Upper lobe of right lung (tissue), 1 donor: ENCODE results near the gene PPIG. TPM values are rescaled to one million over a fixed set of nuclear protein-coding genes. Genes with fewer than 3 reads are reported as not detected.
A peak's percentile ranks its signal among the peaks of the same experiment; 100 is the strongest.
"Not testable (repeated sequence)": the region's sequence is repeated elsewhere in the genome, so short reads cannot be mapped to it uniquely, and the experiment has no call there.

Experiments used
- ATAC-seq: fragments of 200-7000 bp; cut with Tn5 transposase; one replicate; pipeline ENCODE4 v1.9.1; 2020; ENCODE audit warnings: mild to moderate bottlenecking, moderate library complexity
- DNase-seq: peaks from one replicate; pipeline ENCODE4 v3.0.0-alpha.2; 2020
- H3K27ac ChIP-seq: fragments of 200-600 bp; one replicate; pipeline ENCODE4 v1.8.0; 2022
- H3K27me3 ChIP-seq: fragments of 200-600 bp; one replicate; pipeline ENCODE4 v1.8.0; 2022; ENCODE audit warnings: mild to moderate bottlenecking
- H3K36me3 ChIP-seq: fragments of 200-600 bp; one replicate; pipeline ENCODE4 v1.8.0; 2022
- H3K4me1 ChIP-seq: fragments of 200-600 bp; one replicate; pipeline ENCODE4 v1.8.0; 2022
- H3K4me3 ChIP-seq: fragments of 200-600 bp; one replicate; pipeline ENCODE4 v1.8.0; 2022; ENCODE audit warnings: mild to moderate bottlenecking
- H3K9me3 ChIP-seq: fragments of 200-600 bp; one replicate; pipeline ENCODE4 v1.8.0; 2022
- intact Hi-C: fragments of 100-400 bp; cut with DNase I; formaldehyde crosslinking; loops from one replicate; pipeline ENCODE4 v1.11.0; 2022
- long read RNA-seq: library from polyadenylated mRNA; unstranded; transcript quantifications from one replicate; pipeline ENCODE4 v2.0.0, GENCODE V29; 2021
- total RNA-seq: library from RNA; stranded (reverse); fragmentation: NEBNext Ultra II Directional; extraction: Animal tissue kit (Norgen Biotek cat#: 25700); gene quantifications from one replicate; pipeline ENCODE4 v1.2.1, GENCODE V29; 2021
- TF ChIP-seq, protein P1 (sequence below): fragments of 200-600 bp; IDR thresholded peaks from one replicate; pipeline ENCODE4 v1.8.0; 2022; ENCODE audit warnings: antibody characterized with exemption
- donor health status: DM: no; HTN: yes; CAD: no; lungs with severe emphysema.

Gene PPIG
- 50.5 TPM for total RNA-seq
- long read RNA-seq, transcript PPIG-203 (10 exons, 1,062 nt): minor isoform, 6 of 60 reads
- long read RNA-seq, transcript PPIG-207 (14 exons, 2,498 nt): major isoform, 24 of 60 reads
- long read RNA-seq, partial matches to known transcripts: 4 of 60 reads
- long read RNA-seq, other reads (novel, unspliced or antisense): 26 of 60 reads

DNA sequence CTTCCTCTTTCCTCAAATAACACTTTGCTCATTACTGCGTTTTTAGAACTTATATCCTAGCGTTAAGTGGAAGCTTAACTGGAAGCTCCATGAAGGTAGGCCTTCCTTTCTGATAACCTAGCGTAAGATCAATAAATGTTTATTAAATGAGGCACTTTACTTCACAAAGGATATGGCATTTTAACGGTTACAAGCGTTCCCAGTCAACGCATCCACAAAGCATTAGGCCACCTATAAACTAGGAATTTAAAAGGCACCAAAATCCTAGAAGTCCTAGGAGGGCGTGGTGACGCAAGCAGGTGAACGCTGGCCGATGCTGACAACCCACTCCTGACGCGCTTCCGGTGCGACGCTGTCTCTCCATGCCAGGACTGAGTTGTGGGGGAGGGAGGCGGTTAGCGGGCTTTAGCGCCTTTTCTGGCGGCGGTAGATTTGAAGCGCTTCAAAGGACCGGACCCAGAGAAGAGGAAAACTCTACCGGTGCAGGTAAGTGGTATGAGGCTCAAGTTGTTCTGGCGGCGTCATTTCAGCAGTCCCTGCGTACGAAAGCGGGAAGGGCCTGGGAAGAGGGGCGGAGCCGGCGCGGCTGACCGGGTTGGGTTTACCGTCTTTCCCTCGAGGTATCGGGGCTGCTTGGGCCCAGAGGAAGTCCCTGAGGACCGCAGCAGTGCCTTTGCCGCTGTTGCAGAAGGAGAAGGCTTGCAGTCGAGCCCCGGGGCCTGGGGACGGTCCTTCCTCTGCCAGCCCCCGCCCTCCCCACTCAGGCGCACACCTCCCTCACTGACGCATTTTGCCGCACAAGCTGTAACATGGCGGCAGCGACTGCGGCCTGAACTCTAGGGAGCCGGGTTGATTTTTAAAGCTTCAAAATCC is at the start of gene PPIG:
TSS of gene PPIG (plus strand) at position 347 of the 873 bp plus-strand sequence. CDS start 19,691 bp downstream, outside the sequence.
- ATAC-seq (peak; percentile 96), DNase-seq (peak; percentile 96)
- TF ChIP-seq, protein P1, sequence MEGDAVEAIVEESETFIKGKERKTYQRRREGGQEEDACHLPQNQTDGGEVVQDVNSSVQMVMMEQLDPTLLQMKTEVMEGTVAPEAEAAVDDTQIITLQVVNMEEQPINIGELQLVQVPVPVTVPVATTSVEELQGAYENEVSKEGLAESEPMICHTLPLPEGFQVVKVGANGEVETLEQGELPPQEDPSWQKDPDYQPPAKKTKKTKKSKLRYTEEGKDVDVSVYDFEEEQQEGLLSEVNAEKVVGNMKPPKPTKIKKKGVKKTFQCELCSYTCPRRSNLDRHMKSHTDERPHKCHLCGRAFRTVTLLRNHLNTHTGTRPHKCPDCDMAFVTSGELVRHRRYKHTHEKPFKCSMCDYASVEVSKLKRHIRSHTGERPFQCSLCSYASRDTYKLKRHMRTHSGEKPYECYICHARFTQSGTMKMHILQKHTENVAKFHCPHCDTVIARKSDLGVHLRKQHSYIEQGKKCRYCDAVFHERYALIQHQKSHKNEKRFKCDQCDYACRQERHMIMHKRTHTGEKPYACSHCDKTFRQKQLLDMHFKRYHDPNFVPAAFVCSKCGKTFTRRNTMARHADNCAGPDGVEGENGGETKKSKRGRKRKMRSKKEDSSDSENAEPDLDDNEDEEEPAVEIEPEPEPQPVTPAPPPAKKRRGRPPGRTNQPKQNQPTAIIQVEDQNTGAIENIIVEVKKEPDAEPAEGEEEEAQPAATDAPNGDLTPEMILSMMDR: no peak
- intact Hi-C loops: no loop called here
- peak within 1 kb of the TSS; percentile 98 for H3K27ac ChIP-seq
- no peaks in the 10 kb centered on the region for H3K9me3 ChIP-seq
- H3K4me3 ChIP-seq: peak within 1 kb of the TSS; percentile 76
- peaks cover 19% of the 10 kb centered on the region for H3K4me1 ChIP-seq
- no peaks in the 10 kb centered on the region for H3K27me3 ChIP-seq
- no peaks in the 10 kb centered on the region for H3K36me3 ChIP-seq

DNA sequence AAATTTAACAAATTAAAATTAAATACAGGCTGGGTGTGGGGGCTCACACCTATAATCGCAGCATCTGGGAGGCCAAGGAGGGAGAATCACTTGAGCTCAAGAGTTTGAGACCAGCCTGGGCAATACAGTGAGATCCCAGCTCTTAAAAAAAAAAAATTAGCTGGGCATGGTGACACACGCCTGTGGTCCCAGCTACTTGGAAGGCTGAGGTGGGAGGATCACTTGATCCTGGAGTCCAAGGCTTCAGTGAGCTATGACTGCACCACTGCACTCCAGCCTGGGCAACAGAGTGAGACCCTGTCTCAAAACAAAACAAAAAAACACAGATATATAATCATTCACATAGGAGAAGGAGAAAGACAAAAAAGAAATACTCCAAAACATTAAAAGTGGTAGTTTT is 44.7 kb upstream of the PPIG start:
- intact Hi-C loops, ATAC-seq, H3K27me3 ChIP-seq, H3K9me3 ChIP-seq, H3K4me3 ChIP-seq, H3K4me1 ChIP-seq, H3K27ac ChIP-seq, DNase-seq: not testable (repeated sequence)
- peaks cover 19% of the 10 kb centered on the region for H3K36me3 ChIP-seq

DNA sequence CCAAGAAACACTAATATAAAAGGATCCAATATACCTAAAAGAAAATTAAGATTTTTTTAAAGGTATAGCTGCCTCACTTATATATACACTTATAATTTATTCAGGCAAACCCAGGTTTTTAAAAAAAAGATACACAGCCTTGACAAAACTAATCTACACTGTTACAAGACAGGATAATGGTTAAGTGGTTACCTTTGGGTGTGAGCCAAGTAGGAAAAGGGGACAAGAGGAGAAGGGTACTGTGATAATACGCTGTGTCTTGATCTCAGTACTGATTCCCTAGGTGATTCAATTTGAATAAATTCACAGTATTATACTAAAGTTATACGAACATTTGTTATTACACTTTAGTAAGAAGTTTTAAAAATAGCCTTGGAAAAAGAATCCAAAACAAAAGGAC is 44.0 kb upstream of the PPIG start:
- ATAC-seq (no peak), DNase-seq (no peak)
- Histone ChIP-seq H3K36me3 (peaks cover 25% of the 10 kb centered on the region), H3K27ac (no peak overlapping the region), H3K4me1 (no peaks in the 10 kb centered on the region), H3K4me3 (no peak overlapping the region), H3K9me3 (no peaks in the 10 kb centered on the region), H3K27me3 (no peaks in the 10 kb centered on the region)
- intact Hi-C loops: no loop called here
- TF ChIP-seq, protein P1: no peak

DNA sequence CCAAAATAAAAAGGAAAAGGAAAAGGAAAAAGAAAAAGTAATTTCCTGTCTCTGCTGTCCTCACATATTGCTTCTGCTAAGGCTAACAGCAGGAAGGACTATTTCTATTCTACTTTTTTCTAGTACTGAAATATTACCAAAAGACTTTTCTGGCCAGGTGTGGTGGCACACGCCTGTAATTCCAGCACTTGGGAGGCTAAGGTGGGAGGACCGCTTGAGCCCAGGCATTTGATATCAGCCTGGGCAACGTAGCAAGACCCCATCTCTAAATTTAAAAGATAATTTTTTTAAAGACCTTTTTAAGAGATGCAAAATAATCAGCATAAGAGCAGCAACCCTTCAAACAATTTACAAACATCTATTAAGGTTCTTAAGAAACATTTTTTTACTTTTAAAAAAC is 41.7 kb upstream of the PPIG start:
- Histone ChIP-seq H3K36me3 (peaks cover 36% of the 10 kb centered on the region), H3K4me1 (no peaks in the 10 kb centered on the region), H3K27me3 (no peaks in the 10 kb centered on the region), H3K27ac (no peak overlapping the region), H3K4me3 (no peak overlapping the region), H3K9me3 (no peaks in the 10 kb centered on the region)
- ATAC-seq (no peak), DNase-seq (no peak)
- TF ChIP-seq, protein P1: no peak
- intact Hi-C loops: no loop called here

DNA sequence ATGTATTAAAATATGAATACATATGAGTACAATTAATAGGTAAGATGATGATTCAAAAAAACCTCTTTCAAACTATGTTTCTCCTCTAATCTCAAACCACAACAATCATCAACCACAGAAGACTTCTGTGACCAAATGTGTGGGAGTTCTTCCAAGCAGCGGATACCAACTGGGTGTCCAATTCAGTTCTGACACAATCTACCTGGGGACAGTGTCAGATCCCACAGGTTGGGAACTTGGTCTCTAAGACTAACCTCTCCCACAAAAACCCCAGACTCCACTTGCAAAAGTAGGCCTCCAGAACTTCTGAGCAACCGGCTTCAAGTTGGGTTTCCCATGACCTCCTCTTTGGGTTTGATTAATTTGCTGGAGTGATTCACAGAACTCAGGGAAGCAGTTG is 37.4 kb upstream of the PPIG start:
- H3K9me3 ChIP-seq: no peaks in the 10 kb centered on the region
- no peak overlapping the region for H3K27ac ChIP-seq
- peaks cover 36% of the 10 kb centered on the region for H3K36me3 ChIP-seq
- H3K4me3 ChIP-seq: no peak overlapping the region
- H3K4me1 ChIP-seq: no peaks in the 10 kb centered on the region
- TF ChIP-seq, protein P1: no peak
- ATAC-seq (no peak), DNase-seq (no peak)
- H3K27me3 ChIP-seq: no peaks in the 10 kb centered on the region
- intact Hi-C loops: no loop called here

DNA sequence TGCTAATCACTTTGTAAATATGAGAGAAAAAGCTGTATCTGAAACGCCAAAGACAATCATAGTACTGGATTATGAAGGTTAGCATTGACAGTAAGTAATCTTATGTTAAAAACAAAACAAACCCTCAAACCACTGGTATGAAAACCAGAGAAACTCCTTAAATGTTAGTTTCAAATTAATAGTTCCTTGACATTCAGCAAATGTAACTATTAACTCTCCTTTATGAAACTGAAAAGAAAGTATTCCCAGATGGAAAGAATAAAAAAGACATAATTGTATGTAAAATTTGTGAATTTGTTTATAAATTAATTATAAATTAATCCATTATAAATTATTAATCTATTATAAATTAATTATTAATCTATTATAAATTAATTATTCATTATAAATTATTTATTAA is 22.8 kb upstream of the PPIG start:
- no peak for ATAC-seq

DNA sequence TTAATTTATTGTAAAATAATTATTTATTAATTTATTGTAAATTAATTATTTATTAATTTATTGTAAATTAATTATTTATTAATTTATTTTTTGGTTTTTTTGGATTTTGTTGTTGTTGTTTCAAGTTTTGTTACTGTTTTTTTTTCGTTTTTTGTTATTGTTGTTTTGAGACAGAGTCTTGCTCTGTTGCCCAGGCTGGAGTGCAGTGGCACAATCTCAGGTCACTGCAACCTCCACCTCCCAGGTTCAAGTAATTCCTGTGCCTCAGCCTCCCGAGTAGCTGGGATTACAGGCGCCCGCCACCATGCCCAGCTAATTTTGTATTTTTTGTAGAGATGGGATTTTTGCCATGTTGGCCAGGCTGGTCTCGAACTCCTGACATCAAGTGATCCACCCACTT is 22.1 kb upstream of the PPIG start:
- H3K4me1 ChIP-seq, DNase-seq, H3K27ac ChIP-seq, H3K9me3 ChIP-seq, H3K27me3 ChIP-seq, ATAC-seq, H3K4me3 ChIP-seq, intact Hi-C loops: not testable (repeated sequence)
- peaks cover 30% of the 10 kb centered on the region for H3K36me3 ChIP-seq

More for the DNA sequence above, 22.8 kb upstream of the PPIG start:
- intact Hi-C loops: no loop called here
- H3K4me1 ChIP-seq: no peaks in the 10 kb centered on the region
- H3K9me3 ChIP-seq: no peaks in the 10 kb centered on the region
- no peak for DNase-seq
- H3K27me3 ChIP-seq: no peaks in the 10 kb centered on the region
- no peak overlapping the region for H3K27ac ChIP-seq
- H3K4me3 ChIP-seq: no peak overlapping the region
- TF ChIP-seq, protein P1: no peak
- peaks cover 36% of the 10 kb centered on the region for H3K36me3 ChIP-seq
